HCT116 (cell line): ENCODE results near the gene EPHB4. TPM values are rescaled to one million over a fixed set of nuclear protein-coding genes. Genes with fewer than 3 reads are reported as not detected.

Source experiments
- ATAC-seq: fragments of 200-7000 bp; cut with Tn5 transposase; 2 replicates; pipeline ENCODE4 v1.9.1; 2020; ENCODE audit warnings: mild to moderate bottlenecking, moderate library complexity
- BruUV-seq: library from RNA; stranded (reverse); fragments of 400-500 nt; replicated peaks from 2 replicates; lab custom pipeline; 2021; lab: Mats Ljungman, UMichigan
- CTCF ChIA-PET: fragments of 300-600 bp; sonication (Branson Sonifier 250); formaldehyde crosslinking; loops from one replicate; lab custom pipeline; 2021; ENCODE audit warnings: antibody characterized with exemption; lab: Charles Lee
- POLR2A ChIA-PET: fragments of 300-600, 350-600 bp; sonication (Branson Sonifier 250); formaldehyde crosslinking; loops from one replicate; lab custom pipeline; 2021; ENCODE audit warnings: antibody characterized with exemption; lab: Charles Lee
- RAD21 ChIA-PET, 2 experiments: fragments of 300-600 bp; sonication (Branson Sonifier 250); formaldehyde crosslinking; loops; one replicate each; lab custom pipeline; 2023; ENCODE audit warnings: low total read pairs in 2 of 2; ENCODE audit not compliant: uncharacterized antibody in 2 of 2, unreplicated experiment in 2 of 2, low non-redundant PET in 1 of 2; lab: Charles Lee
- DNase-seq: peaks from one replicate; pipeline ENCODE4 v3.0.0-alpha.2; 2010; ENCODE audit warnings: low read depth, low spot score
- H2AFZ ChIP-seq: fragments of 200-600 bp; shearing (Covaris generic), sonication (generic); 2 replicates; pipeline ENCODE4 v1.6.1; 2017; ENCODE audit warnings: low read depth, mixed run types, mixed read lengths, antibody characterized with exemption, low read length; ENCODE audit not compliant: poor library complexity, severe bottlenecking
- H3K27ac ChIP-seq: 2 replicates; pipeline ENCODE4 v1.5.1; 2012; ENCODE audit warnings: low read depth, low read length
- H3K27me3 ChIP-seq: fragments of 200-600 bp; sonication (generic); 2 replicates; pipeline ENCODE4 v1.6.1; 2016; ENCODE audit warnings: mixed run types, low read length, mixed read lengths; ENCODE audit not compliant: insufficient read depth
- H3K36me3 ChIP-seq, 2 experiments: fragments of 200-500 bp in 1 of 2; fragments of 200-600 bp in 1 of 2; sonication (Bioruptor generic) in 1 of 2; sonication (generic) in 1 of 2; 2 replicates each; pipeline versions ENCODE4 v1.5.1 to v1.6.1; 2014 to 2016; ENCODE audit warnings: low read length in 2 of 2, inconsistent platforms in 1 of 2, mixed read lengths in 1 of 2, mixed run types in 1 of 2; ENCODE audit not compliant: insufficient read depth in 2 of 2, control insufficient read depth in 1 of 2
- H3K4me1 ChIP-seq, 2 experiments: fragments of 200-600 bp in 1 of 2; sonication (generic) in 1 of 2; 2 replicates each; pipeline versions ENCODE4 v1.5.1 to v1.6.1; 2012 to 2017; ENCODE audit warnings: low read length in 2 of 2, inconsistent platforms in 1 of 2, mild to moderate bottlenecking in 1 of 2, mixed read lengths in 1 of 2, mixed run types in 1 of 2, moderate library complexity in 1 of 2; ENCODE audit not compliant: insufficient read depth in 2 of 2, control insufficient read depth in 1 of 2
- H3K4me2 ChIP-seq: fragments of 200-600 bp; sonication (generic); 2 replicates; pipeline ENCODE4 v1.6.1; 2017; ENCODE audit warnings: mixed run types, low read length, mixed read lengths
- H3K4me3 ChIP-seq, 2 experiments: fragments of 200-600 bp in 1 of 2; sonication (generic) in 1 of 2; replicated peaks in 1 of 2; 2 replicates each; pipeline ENCODE4 v1.5.1; 2011 to 2016; ENCODE audit warnings: low read length in 2 of 2, control low read depth in 1 of 2, low read depth in 1 of 2, mild to moderate bottlenecking in 1 of 2, mixed read lengths in 1 of 2, mixed run types in 1 of 2
- H3K79me2 ChIP-seq: fragments of 200-600 bp; sonication (generic); 2 replicates; pipeline ENCODE4 v1.6.1; 2017; ENCODE audit warnings: mild to moderate bottlenecking, mixed run types, low read length, moderate library complexity, mixed read lengths; ENCODE audit not compliant: insufficient read depth
- H3K9ac ChIP-seq: fragments of 200-600 bp; sonication (generic); 2 replicates; pipeline ENCODE4 v1.6.1; 2016; ENCODE audit warnings: low read length, mixed read lengths
- H3K9me2 ChIP-seq: fragments of 200-600 bp; sonication (generic), shearing (Covaris generic); 2 replicates; pipeline ENCODE4 v1.6.1; 2017; ENCODE audit warnings: mixed run types, mild to moderate bottlenecking, moderate library complexity; ENCODE audit not compliant: insufficient read depth
- H3K9me3 ChIP-seq, 2 experiments: fragments of 200-500 bp in 1 of 2; fragments of 200-600 bp in 1 of 2; sonication (Bioruptor generic) in 1 of 2; sonication (generic) in 1 of 2; 2 replicates each; pipeline ENCODE4 v1.6.1; 2014 to 2017; ENCODE audit warnings: low read length in 2 of 2, mixed read lengths in 2 of 2, inconsistent platforms in 1 of 2, low read depth in 1 of 2, mild to moderate bottlenecking in 1 of 2, mixed run types in 1 of 2, moderate library complexity in 1 of 2; ENCODE audit not compliant: control insufficient read depth in 1 of 2, insufficient read depth in 1 of 2
- H4K20me1 ChIP-seq: fragments of 200-600 bp; sonication (generic), shearing (Covaris generic); 2 replicates; pipeline ENCODE4 v1.6.1; 2017; ENCODE audit warnings: mixed run types, mild to moderate bottlenecking, moderate library complexity; ENCODE audit not compliant: insufficient read depth
- CBX3 ChIP-seq: IDR thresholded peaks from 2 replicates; pipeline ENCODE4 v1.6.1; 2012; ENCODE audit warnings: low read depth
- EGR1 ChIP-seq: IDR thresholded peaks from 2 replicates; pipeline ENCODE4 v1.6.1; 2012; ENCODE audit warnings: low read depth
- EZH2 ChIP-seq: fragments of 200-600 bp; sonication (generic); IDR thresholded peaks from 2 replicates; pipeline ENCODE4 v1.6.1; 2017; ENCODE audit warnings: antibody characterized with exemption, mixed run types
- EZH2phosphoT487 ChIP-seq: fragments of 200-600 bp; IDR thresholded peaks from 2 replicates; pipeline ENCODE4 v1.6.1; 2018; ENCODE audit warnings: antibody characterized with exemption, borderline replicate concordance
- FOSL1 ChIP-seq: IDR thresholded peaks from 2 replicates; pipeline ENCODE4 v1.6.1; 2012; ENCODE audit warnings: low read depth
- SIN3A ChIP-seq: IDR thresholded peaks from 2 replicates; pipeline ENCODE4 v1.6.1; 2012; ENCODE audit warnings: low read depth
- SP1 ChIP-seq: IDR thresholded peaks from 2 replicates; pipeline ENCODE4 v1.6.1; 2012; ENCODE audit warnings: low read depth
- TCF7L2 ChIP-seq: IDR thresholded peaks from 2 replicates; pipeline ENCODE4 v1.7.0; 2011; ENCODE audit warnings: borderline replicate concordance, inconsistent platforms; ENCODE audit not compliant: insufficient read depth, insufficient read length; ENCODE audit errors: extremely low read depth
- ZFX ChIP-seq: fragments of 450-650 bp; IDR thresholded peaks from 2 replicates; pipeline ENCODE4 v1.6.1; 2017
- ZNF274 ChIP-seq: fragments of 200-500 bp; sonication (Bioruptor generic); IDR thresholded peaks from 2 replicates; pipeline ENCODE4 v1.6.1; 2014; ENCODE audit warnings: mild to moderate bottlenecking, low read depth, low read length, inconsistent platforms
- intact Hi-C: fragments of 100-400 bp; cut with micrococcal nuclease; formaldehyde crosslinking; loops from 2 replicates; pipeline ENCODE4 v1.10.0; 2022
- total RNA-seq: library from RNA; stranded (reverse); gene quantifications from one replicate; pipeline ENCODE4 v1.2.1, GENCODE V29; 2021; ENCODE audit not compliant: unreplicated experiment
- TF ChIP-seq, protein P1 (sequence below): IDR thresholded peaks from 2 replicates; pipeline ENCODE4 v1.6.1; 2011; ENCODE audit warnings: mild to moderate bottlenecking, low read length, moderate library complexity; ENCODE audit not compliant: insufficient replicate concordance; ENCODE audit errors: extremely low read depth
- TF ChIP-seq, protein P2 (sequence below), 3 experiments: fragments of 200-600 bp in 1 of 3; sonication (generic) in 1 of 3; IDR thresholded peaks in 2 of 3; conservative IDR thresholded peaks in 1 of 3; 2 replicates each; pipeline ENCODE4 v1.5.1; 2012 to 2017; ENCODE audit warnings: low read depth in 2 of 3, low read length in 2 of 3, antibody characterized with exemption in 1 of 3, borderline replicate concordance in 1 of 3, control low read depth in 1 of 3, mild to moderate bottlenecking in 1 of 3, mixed read lengths in 1 of 3, mixed run types in 1 of 3, moderate library complexity in 1 of 3; ENCODE audit not compliant: insufficient read depth in 1 of 3

The EPHB4 gene
- total RNA-seq, 1 experiment from 2014 or later = 61.1 TPM

DNA sequence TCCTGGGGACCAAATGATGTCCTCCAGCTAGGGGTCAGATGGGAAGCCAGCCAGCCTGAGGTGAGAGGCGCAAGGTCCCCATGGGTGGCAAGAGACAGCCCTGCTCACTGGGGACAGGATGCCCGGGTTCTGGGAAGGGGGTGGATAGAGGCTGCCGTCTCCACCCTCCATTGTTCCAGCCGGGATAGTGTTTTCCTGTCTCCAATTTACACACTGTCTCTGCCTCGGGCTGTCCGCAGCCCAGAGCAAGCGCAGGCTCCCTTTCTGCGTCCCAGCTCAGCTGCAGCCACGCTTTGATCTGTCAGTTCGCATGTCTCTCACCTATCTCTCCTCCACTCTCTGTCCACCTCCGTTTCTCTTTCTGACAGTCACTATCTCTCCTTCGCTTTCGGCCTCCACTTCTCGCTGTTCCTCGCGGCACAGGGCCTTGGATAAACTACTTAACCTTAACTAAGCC, 2.1 kb downstream of the EPHB4 start:
- TF ChIP-seq EZH2 (no peak), TCF7L2 (no peak), EZH2phosphoT487 (no peak), ZFX (no peak), SP1 (no peak)
- no peaks in the 10 kb centered on the region for H3K27me3 ChIP-seq
- no TSS peak for BruUV-seq
- H3K4me2 ChIP-seq = peak overlapping the region; percentile 81
- ChIA-PET RAD21 (no interaction called here), POLR2A (no interaction called here), CTCF (interaction anchor here (1.4 kb wide), 1 partner anchor 120 kb away, joined by 6 read pairs; the partner anchor contains the start of gene POP7)
- H2AFZ ChIP-seq = no peak overlapping the region
- H3K9ac ChIP-seq = no peak overlapping the region
- peaks cover 9 to 26% of the 10 kb centered on the region in 2 experiments; a peak in 3 of 4 replicates for H3K4me1 ChIP-seq
- DNase-seq = no peak
- no peaks in the 10 kb centered on the region for H3K9me3 ChIP-seq
- H3K4me3 ChIP-seq = no peak overlapping the region; a peak in 1 of 4 replicates
- H3K79me2 ChIP-seq = peaks cover 32% of the 10 kb centered on the region
- intact Hi-C loops = no loop called here
- H3K36me3 ChIP-seq = peaks cover 18 to 19% of the 10 kb centered on the region in 2 experiments; a peak in 3 of 4 replicates
- 0 out of 2 replicates have a peak overlapping the region, but pooled peaks have one; percentile 96 for H3K27ac ChIP-seq
- H4K20me1 ChIP-seq = no peaks in the 10 kb centered on the region
- no peak for ATAC-seq
- H3K9me2 ChIP-seq = no peaks in the 10 kb centered on the region

DNA sequence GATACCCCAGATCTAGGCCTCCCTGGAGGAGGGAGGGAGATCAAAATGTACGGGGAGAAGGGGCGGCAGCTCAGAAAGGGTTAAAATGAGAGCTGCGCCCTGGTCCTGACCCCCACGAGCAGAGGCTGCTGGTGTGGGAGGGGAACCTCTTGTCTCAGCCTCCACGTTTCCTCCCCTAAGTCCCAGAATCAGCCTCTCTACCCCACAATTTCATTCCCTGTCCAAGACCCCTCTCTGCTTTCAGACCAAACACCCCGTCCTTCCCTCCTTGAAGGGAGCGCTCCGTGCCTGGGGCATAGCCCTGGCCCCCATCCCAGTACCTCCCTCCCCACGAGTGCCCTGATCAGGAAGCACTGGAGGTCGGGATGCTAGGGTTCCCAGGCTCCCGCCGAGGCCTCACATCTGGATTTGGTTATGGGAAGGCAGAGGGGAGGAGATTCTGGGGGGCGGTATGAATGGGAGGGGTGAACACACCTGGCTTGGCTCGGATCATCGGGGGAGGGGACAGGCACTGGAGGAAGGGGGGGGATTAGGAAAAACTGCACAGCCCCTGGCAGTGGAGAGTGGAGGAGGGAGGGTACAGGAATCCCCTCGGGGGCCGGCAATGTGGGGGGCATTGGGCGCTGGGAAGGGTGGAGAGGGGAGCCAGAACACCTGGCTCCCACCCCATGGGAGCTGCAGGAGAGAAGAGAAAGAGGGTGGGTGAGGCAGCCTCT, 2.7 kb downstream of the EPHB4 start:
- no TSS peak for BruUV-seq
- peaks cover 32% of the 10 kb centered on the region for H3K79me2 ChIP-seq

More for the DNA sequence above, 2.7 kb downstream of the EPHB4 start:
- CTCF ChIA-PET = no interaction called here
- Histone ChIP-seq H3K4me1 (peaks cover 9 to 26% of the 10 kb centered on the region in 2 experiments; a peak in 3 of 4 replicates), H3K9me3 (no peaks in the 10 kb centered on the region), H3K27me3 (no peaks in the 10 kb centered on the region), H3K4me3 (no peak overlapping the region), H3K9me2 (no peaks in the 10 kb centered on the region), H4K20me1 (no peaks in the 10 kb centered on the region), H3K9ac (no peak overlapping the region), H2AFZ (no peak overlapping the region), H3K36me3 (peaks cover 23 to 24% of the 10 kb centered on the region in 2 experiments; a peak in 3 of 4 replicates), H3K27ac (no peak overlapping the region), H3K4me2 (no peak overlapping the region)
- POLR2A ChIA-PET = no interaction called here
- no peak for ATAC-seq
- no peak for TF ChIP-seq TCF7L2
- TF ChIP-seq CBX3 = no peak
- no peak for TF ChIP-seq EGR1
- TF ChIP-seq SIN3A = no peak
- TF ChIP-seq FOSL1 = no peak
- TF ChIP-seq EZH2phosphoT487 = no peak
- TF ChIP-seq, protein P1, sequence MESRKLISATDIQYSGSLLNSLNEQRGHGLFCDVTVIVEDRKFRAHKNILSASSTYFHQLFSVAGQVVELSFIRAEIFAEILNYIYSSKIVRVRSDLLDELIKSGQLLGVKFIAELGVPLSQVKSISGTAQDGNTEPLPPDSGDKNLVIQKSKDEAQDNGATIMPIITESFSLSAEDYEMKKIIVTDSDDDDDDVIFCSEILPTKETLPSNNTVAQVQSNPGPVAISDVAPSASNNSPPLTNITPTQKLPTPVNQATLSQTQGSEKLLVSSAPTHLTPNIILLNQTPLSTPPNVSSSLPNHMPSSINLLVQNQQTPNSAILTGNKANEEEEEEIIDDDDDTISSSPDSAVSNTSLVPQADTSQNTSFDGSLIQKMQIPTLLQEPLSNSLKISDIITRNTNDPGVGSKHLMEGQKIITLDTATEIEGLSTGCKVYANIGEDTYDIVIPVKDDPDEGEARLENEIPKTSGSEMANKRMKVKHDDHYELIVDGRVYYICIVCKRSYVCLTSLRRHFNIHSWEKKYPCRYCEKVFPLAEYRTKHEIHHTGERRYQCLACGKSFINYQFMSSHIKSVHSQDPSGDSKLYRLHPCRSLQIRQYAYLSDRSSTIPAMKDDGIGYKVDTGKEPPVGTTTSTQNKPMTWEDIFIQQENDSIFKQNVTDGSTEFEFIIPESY = no peak
- TF ChIP-seq ZFX = no peak
- no peak for TF ChIP-seq ZNF274
- TF ChIP-seq, protein P2, sequence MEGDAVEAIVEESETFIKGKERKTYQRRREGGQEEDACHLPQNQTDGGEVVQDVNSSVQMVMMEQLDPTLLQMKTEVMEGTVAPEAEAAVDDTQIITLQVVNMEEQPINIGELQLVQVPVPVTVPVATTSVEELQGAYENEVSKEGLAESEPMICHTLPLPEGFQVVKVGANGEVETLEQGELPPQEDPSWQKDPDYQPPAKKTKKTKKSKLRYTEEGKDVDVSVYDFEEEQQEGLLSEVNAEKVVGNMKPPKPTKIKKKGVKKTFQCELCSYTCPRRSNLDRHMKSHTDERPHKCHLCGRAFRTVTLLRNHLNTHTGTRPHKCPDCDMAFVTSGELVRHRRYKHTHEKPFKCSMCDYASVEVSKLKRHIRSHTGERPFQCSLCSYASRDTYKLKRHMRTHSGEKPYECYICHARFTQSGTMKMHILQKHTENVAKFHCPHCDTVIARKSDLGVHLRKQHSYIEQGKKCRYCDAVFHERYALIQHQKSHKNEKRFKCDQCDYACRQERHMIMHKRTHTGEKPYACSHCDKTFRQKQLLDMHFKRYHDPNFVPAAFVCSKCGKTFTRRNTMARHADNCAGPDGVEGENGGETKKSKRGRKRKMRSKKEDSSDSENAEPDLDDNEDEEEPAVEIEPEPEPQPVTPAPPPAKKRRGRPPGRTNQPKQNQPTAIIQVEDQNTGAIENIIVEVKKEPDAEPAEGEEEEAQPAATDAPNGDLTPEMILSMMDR (IDR thresholded peaks at IDR 0.05 in 2 of 3, conservative IDR thresholded peaks at IDR 0.05 in 1 of 3; ENCODE audit: borderline replicate concordance in 1 of 3, insufficient read depth in 1 of 3, low read depth in 2 of 3, low read length in 2 of 3) = no peak
- no peak for TF ChIP-seq EZH2
- DNase-seq = no peak
- intact Hi-C loops = no loop called here
- RAD21 ChIA-PET = no interaction called here
